Pons (tissue), 1 donor: ENCODE measurements around the gene ATXN1L.
A peak's percentile ranks its signal among the peaks of the same experiment; 100 is the strongest.
"Not testable (repeated sequence)": the region's sequence is repeated elsewhere in the genome, so short reads cannot be mapped to it uniquely, and the experiment has no call there.

Experiments used
- DNase-seq: peaks from one replicate; pipeline ENCODE4 v3.0.0-alpha.2; 2016; ENCODE audit warnings: low spot score

The ATXN1L gene, protein sequence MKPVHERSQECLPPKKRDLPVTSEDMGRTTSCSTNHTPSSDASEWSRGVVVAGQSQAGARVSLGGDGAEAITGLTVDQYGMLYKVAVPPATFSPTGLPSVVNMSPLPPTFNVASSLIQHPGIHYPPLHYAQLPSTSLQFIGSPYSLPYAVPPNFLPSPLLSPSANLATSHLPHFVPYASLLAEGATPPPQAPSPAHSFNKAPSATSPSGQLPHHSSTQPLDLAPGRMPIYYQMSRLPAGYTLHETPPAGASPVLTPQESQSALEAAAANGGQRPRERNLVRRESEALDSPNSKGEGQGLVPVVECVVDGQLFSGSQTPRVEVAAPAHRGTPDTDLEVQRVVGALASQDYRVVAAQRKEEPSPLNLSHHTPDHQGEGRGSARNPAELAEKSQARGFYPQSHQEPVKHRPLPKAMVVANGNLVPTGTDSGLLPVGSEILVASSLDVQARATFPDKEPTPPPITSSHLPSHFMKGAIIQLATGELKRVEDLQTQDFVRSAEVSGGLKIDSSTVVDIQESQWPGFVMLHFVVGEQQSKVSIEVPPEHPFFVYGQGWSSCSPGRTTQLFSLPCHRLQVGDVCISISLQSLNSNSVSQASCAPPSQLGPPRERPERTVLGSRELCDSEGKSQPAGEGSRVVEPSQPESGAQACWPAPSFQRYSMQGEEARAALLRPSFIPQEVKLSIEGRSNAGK

DNA sequence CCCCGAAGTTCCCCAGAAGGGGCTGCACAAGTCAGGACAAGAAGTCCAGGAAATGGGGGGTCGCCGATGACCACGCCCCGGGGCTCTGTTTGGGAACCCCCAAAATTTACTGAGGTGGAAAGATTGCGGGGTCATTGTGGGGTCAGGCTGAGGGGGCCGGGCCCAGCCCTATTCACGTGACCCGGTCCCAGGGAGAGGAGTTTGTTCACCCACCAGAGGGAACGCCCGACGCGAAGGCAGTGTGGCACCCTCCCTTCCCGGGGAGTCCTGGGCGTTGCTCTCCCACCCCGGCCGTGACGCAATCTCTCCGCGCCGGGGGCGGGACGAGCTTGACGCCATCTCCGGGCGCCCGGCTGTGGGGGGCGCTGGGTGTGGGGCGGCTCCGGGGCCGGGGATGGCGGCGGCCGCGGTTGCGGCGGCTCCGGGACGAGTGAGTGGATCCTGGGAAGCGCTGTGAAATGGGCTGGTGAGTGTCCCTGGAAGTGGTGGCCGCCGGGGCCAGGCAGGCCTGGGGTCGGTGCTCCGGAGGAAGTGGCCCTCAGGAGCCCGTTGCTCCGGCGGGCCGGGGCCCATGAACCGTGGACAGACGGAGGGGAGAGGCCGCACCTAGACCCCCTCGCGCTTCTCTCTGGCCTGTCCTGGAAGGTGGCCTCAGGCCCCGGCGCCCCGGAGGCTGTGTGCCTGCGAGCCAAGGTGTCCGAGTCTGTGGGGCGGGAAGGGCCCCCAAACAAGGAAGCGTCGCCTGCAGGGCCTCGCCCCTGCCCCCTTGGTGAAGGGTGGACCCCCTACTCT is at the start of gene ATXN1L:
TSS of gene ATXN1L (plus strand) at position 338 of the 792 bp plus-strand sequence. CDS start 3,765 bp downstream, outside the sequence.
- DNase-seq = peak; percentile 83

GRCh38 chr16:71796501-71797097 is 49.2 kb upstream of the ATXN1L start:
- DNase-seq = no peak

GRCh38 chr16:71803305-71803690 is 42.5 kb upstream of the ATXN1L start:
- no peak for DNase-seq

DNA sequence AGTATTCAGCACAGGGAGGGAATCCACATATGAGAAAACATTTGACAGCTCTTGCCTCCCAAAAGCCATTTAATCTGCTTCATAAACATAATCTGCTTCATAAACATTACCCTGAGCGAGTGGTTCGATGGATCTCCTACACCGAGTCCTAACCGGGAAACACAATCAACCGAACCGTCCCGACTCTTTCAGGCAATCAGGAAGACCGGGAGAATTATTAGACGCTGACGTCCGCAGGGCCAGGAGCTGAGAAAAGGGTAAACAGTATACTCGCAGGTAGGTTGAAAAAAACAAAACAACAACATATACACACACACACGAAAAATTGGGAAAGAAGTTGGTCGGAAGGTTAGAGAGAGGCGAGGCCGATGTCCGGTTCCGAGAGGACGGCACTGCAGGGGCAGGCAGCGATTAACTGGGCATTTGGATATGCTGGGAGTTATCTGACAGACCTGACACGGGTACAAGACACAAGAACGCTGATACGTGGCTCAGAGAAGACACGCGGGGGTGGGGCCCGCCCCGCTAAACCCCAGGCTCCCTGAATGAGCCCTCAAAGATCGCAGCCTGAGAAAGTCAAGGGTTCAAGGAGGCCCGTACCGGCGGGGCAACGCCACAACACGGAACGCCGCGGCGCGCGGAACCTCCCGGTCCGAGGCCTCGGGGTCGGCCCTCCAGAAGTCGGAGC is 37.7 kb upstream of the ATXN1L start:
- DNase-seq = peak; percentile 25

- peak; percentile 95 for DNase-seq
Observed at GRCh38 chr16:71808593-71809459, 37.0 kb upstream of the ATXN1L start, which contains the start of gene AP1G1. Gene AP1G1 (minus strand): TSS chr16:71808834. CDS start chr16:71789479, 19,355 bp downstream.

- DNase-seq = not testable (repeated sequence)
Observed at GRCh38 chr16:71810155-71810530, 35.6 kb upstream of the ATXN1L start.

DNA sequence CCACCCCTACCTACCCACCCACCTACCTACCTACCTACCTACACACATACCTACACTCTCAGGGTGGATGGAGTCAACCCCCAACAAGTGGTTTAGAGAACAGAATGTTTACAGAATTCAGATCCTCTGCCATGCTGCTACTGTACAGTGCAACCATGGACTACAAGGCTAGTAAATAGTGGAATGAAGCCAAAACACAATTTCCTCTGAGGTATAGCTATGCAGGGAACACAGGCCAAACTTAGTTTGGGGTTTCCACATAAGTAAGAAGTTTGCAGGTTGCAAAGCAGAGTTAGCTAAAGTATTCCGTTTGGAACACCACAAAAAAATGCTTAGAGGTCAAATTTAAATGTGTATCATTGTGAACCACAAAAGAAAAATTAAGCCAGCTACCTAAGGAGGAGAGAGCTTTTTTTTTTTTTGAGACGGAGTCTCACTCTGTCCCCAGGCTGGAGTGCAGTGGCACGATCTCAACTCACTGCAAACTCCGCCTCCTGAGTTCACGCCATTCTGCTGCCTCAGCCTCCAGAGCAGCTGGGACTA is 34.4 kb upstream of the ATXN1L start:
- DNase-seq = no peak

- not testable (repeated sequence) for DNase-seq
Observed at GRCh38 chr16:71817155-71817500, 28.6 kb upstream of the ATXN1L start.

DNA sequence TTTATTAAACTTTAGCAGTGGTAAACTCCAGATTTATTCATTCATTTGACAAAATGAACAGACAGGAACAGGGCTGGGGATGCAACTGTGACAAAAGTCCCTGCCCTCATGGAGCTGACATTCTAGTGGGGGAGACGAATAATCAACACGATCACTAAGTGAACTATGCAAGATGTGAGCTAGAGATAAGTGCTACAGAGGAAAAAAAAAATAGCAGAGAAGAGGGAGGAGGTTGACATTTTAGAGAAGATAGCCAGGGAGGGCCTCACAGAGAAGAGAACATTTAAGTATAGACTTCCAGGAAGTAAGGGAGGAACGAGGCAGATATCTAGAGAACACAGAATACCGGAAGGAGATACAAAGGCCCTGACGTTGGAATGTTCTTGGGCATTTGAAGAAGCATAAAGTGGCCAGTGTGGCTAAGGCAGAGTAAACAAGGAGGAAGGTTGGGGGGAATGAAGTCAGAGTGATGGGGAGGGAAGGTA is 19.2 kb upstream of the ATXN1L start:
- no peak for DNase-seq

- DNase-seq = no peak
Observed at GRCh38 chr16:71830359-71830758, 15.4 kb upstream of the ATXN1L start.

DNA sequence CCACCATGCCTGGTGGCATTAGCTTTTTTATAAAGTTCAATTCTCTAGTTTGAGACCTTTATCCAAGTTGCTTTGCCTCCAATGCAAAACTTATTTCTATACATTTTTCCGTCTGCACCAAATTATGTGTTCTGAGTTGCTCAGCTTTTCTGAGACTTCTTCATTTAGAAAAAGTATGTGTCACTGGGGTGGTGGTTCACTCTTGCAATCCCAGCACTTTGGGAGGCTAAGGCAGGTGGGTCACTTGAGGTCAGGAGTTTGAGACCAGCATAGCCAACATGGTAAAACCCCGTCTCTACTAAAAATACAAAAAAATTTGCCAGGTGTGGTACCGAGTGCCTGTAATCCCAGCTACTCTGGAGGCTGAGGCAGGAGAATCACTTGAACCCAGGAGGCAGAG is 14.1 kb upstream of the ATXN1L start:
- not testable (repeated sequence) for DNase-seq

DNA sequence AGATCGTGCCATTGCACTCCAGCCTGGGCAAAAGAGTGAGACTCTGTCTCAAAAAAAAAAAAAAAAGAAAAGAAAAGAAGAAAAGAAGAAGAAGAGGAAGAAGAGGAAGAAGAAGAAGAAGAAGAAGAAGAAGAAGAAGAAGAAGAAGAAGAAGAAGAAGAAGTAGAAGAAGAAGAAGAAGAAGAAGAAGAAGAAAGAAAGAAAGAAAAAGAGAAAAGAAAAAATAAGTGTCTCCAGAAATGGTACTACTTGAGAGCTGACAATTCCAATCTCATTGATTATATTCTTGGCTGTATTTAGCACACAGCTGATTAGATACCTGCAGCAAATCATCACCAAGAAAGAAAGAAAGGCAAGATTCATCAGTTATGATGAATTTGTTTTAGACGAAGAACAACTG is 13.7 kb upstream of the ATXN1L start:
- DNase-seq = not testable (repeated sequence)

- DNase-seq = no peak
Observed at GRCh38 chr16:71834291-71834690, 11.5 kb upstream of the ATXN1L start.

GRCh38 chr16:71837150-71837549 is 8.6 kb upstream of the ATXN1L start:
- DNase-seq = no peak

GRCh38 chr16:71840052-71840451 is 5.7 kb upstream of the ATXN1L start:
- DNase-seq = no peak

GRCh38 chr16:71843572-71843971 is 2.2 kb upstream of the ATXN1L start:
- no peak for DNase-seq

DNA sequence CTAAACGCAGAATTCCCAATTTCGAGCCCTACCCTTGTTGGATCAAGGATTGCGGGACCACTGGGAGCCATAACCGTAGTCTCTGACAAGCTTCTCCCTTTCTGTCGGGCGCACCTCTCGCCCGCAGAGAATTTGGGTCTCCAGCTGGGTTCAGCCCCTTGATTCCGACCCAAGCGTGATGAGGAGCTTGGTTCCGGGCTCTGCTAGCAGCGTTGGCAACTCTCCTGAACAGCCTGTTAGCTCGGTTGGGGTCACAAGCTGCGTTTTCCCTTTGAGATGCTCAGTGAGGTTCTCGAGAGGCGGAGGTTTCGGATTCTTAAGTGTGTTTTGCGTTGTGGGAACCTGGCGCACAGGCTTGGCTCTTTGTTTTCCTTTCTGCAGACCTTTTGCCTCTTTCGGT is 655 bp downstream of the ATXN1L start:
- DNase-seq = no peak

DNA sequence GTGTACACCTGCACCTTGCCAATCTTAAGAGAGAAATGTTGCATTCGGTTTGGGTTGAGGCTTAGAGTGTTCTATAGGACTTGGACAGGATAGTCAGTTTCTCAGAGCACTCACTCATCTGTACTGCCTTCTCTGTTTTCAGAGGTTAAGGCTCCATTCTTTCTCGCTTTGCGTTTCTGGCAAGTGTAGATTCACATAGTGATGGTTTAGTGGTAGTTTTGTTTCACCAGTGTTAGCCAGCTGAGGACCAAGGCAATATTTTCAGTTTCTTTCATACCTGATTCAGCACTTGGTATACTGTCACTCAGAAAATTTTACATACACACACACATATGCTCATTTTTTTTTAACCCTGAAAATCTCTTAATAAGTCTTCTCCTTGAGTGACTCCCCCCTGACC is 1.3 kb downstream of the ATXN1L start:
- no peak for DNase-seq

- DNase-seq = no peak
Observed at GRCh38 chr16:71848622-71849021, 2.8 kb downstream of the ATXN1L start.

DNA sequence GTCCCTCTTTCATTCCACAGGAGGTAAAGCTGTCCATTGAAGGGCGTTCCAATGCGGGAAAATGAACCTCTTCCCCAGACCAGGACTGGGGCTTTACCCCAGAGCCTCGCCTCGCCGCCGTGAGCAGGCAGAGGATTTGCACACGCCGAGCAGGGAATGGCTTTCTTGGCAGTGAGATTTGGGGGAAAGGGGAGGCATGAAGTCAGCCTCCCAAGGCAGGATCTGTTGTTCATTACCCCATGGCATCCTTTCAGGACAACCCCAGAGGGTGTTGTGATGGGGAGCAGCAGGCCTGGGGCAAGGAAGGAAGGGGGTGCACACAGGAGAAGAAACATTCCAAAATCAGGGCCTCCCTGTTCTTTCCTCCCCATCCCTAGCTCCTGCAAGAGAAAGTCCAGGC is 6.0 kb downstream of the ATXN1L start:
- DNase-seq = no peak
